HG03196 (cell line): ENCODE results near the gene ELL2.
A peak's percentile ranks its signal among the peaks of the same experiment; 100 is the strongest.

Experiments
- ATAC-seq: cut with Tn5 transposase; IDR thresholded peaks from one replicate; pipeline ENCODE4 v1.9.1; 2021; ENCODE audit not compliant: unreplicated experiment

Gene ELL2

GRCh38 chr5:95883185-95884016 lies 78.2 kb downstream of the ELL2 start:
- ATAC-seq: peak; percentile 46

GRCh38 chr5:95881833-95882232 lies 79.8 kb downstream of the ELL2 start:
- ATAC-seq: no peak

GRCh38 chr5:95880081-95880926 lies 81.3 kb downstream of the ELL2 start:
- no peak for ATAC-seq

- no peak for ATAC-seq
Measured at GRCh38 chr5:95879661-95880060, 82.0 kb downstream of the ELL2 start.

- ATAC-seq: no peak
Measured at GRCh38 chr5:95878417-95879323, 83.0 kb downstream of the ELL2 start.

- no peak for ATAC-seq
Measured at GRCh38 chr5:95876782-95877181, 84.9 kb downstream of the ELL2 start.

- ATAC-seq: no peak
Measured at GRCh38 chr5:95874246-95874645, 87.4 kb downstream of the ELL2 start.

- no peak for ATAC-seq
Measured at GRCh38 chr5:95873351-95873750, 88.3 kb downstream of the ELL2 start.

GRCh38 chr5:95872346-95873268 lies 89.0 kb downstream of the ELL2 start:
- ATAC-seq: no peak

- no peak for ATAC-seq
Measured at GRCh38 chr5:95871146-95871806, 90.4 kb downstream of the ELL2 start.

- ATAC-seq: peak; percentile 55
Measured at GRCh38 chr5:95870105-95870672, 91.5 kb downstream of the ELL2 start.

GRCh38 chr5:95869173-95869855 lies 92.3 kb downstream of the ELL2 start:
- peak; percentile 52 for ATAC-seq

- ATAC-seq: no peak
Measured at GRCh38 chr5:95868136-95868535, 93.5 kb downstream of the ELL2 start.

GRCh38 chr5:95866435-95867040 lies 95.1 kb downstream of the ELL2 start:
- no peak for ATAC-seq

GRCh38 chr5:95864944-95865504 lies 96.6 kb downstream of the ELL2 start:
- ATAC-seq: no peak

GRCh38 chr5:95864456-95864855 lies 97.2 kb downstream of the ELL2 start:
- ATAC-seq: no peak

GRCh38 chr5:95863383-95863757 lies 98.3 kb downstream of the ELL2 start:
- ATAC-seq: no peak
